Kidney (tissue), 14 donors: Measurements from ENCODE around the gene SLC7A9. TPM values are rescaled to one million over a fixed set of nuclear protein-coding genes. Genes with fewer than 3 reads are reported as not detected.

ENCODE experiments used
- DNase-seq, 5 donors: peaks; one replicate each; pipeline ENCODE4 v3.0.0-alpha.2; 2013 to 2020
- FAIRE-seq: peaks from 2 replicates; lab custom pipeline; 2012; peaks lifted over from hg19 to GRCh38; lab: Jason Lieb, UNC
- H3K27ac ChIP-seq, 2 donors: one replicate each; pipeline ENCODE4 v1.7.0; 2013; ENCODE audit warnings: low read depth in 2 of 2, low read length in 2 of 2, inconsistent platforms in 1 of 2
- H3K27me3 ChIP-seq: one replicate; pipeline ENCODE4 v1.7.1; 2013; ENCODE audit warnings: low read length, inconsistent platforms; ENCODE audit not compliant: control insufficient read depth, insufficient read depth
- H3K36me3 ChIP-seq, 3 donors: one replicate each; pipeline versions ENCODE4 v1.7.0 to v1.7.1; 2013; ENCODE audit warnings: low read length in 3 of 3, control low read depth in 1 of 3, inconsistent platforms in 1 of 3; ENCODE audit not compliant: insufficient read depth in 3 of 3, control insufficient read depth in 2 of 3
- H3K4me1 ChIP-seq, 3 donors: one replicate each; pipeline versions ENCODE4 v1.7.0 to v1.7.1; 2013; ENCODE audit warnings: low read length in 3 of 3, inconsistent platforms in 1 of 3, low read depth in 1 of 3; ENCODE audit not compliant: control insufficient read depth in 2 of 3, insufficient read depth in 2 of 3
- H3K4me3 ChIP-seq, 3 donors: one replicate each; pipeline versions ENCODE4 v1.7.0 to v1.8.1; 2013; ENCODE audit warnings: low read length in 3 of 3, control low read depth in 1 of 3, inconsistent platforms in 1 of 3
- H3K9ac ChIP-seq, 3 donors: one replicate each; pipeline versions ENCODE4 v1.7.0 to v1.7.1; 2013; ENCODE audit warnings: low read length in 3 of 3, control low read depth in 1 of 3, inconsistent platforms in 1 of 3
- H3K9me3 ChIP-seq, 3 donors: one replicate each; pipeline versions ENCODE4 v1.7.0 to v1.7.1; 2013; ENCODE audit warnings: low read length in 3 of 3, control low read depth in 1 of 3, inconsistent platforms in 1 of 3; ENCODE audit not compliant: control insufficient read depth in 2 of 3, insufficient read depth in 1 of 3
- CTCF ChIP-seq: IDR thresholded peaks from 3 replicates; pipeline ENCODE4 v1.5.1; 2012; ENCODE audit warnings: mild to moderate bottlenecking, moderate library complexity, borderline replicate concordance; ENCODE audit not compliant: insufficient read depth; ENCODE audit errors: extremely low read depth
- intact Hi-C: fragments of 100-400 bp; cut with DNase I; formaldehyde crosslinking; loops from one replicate; pipeline ENCODE4 v1.11.1; 2022
- polyA plus RNA-seq: library from polyadenylated mRNA; stranded (reverse); fragments of 350-450 nt; fragmentation: Illumina TruSeq; extraction: RNeasy Lipid Tissue Mini Kit (QIAGEN cat#74804); gene quantifications from one replicate; pipeline ENCODE4 v1.2.3, GENCODE V29; 2014; ENCODE audit warnings: low read depth, low replicate concordance; ENCODE audit not compliant: insufficient read depth
- total RNA-seq: library from RNA; stranded (reverse); fragmentation: NEBNext Ultra II Directional; extraction: Animal tissue kit (Norgen Biotek cat#: 25700); gene quantifications from one replicate; pipeline ENCODE4 v1.2.1, GENCODE V29; 2021
- donor health status: control.
- donor health status: control.
- donor health status: control.
- donor health status: control.
- donor health status: control.
- donor health status: DM: yes; HTN: yes; CAD: no.
- donor health status: Normal renal cell carcinoma (clear cell type).

SLC7A9 gene
- total and polyA plus RNA-seq, 2 donors from 2014 or later: 2.6 to 40.0 TPM

GRCh38 chr19:32866061-32866460 is 3.5 kb downstream of the SLC7A9 start:
- TF ChIP-seq CTCF: no peak
- H3K27me3 ChIP-seq: no peaks in the 10 kb centered on the region
- H3K4me3 ChIP-seq: peak overlapping the region in 1 of 3 donors; percentile 53
- H3K9me3 ChIP-seq: no peaks in the 10 kb centered on the region
- H3K27ac ChIP-seq: no peak overlapping the region
- H3K4me1 ChIP-seq: peaks cover 0 to 8% (median 0%) of the 10 kb centered on the region in 3 donors
- intact Hi-C loops: no loop called here
- DNase-seq (no peak), FAIRE-seq (no peak)
- no peak overlapping the region for H3K9ac ChIP-seq
- H3K36me3 ChIP-seq: no peaks in the 10 kb centered on the region

GRCh38 chr19:32865326-32865725 is 4.2 kb downstream of the SLC7A9 start:
- no peak for DNase-seq
- intact Hi-C loops: no loop called here

GRCh38 chr19:32864318-32865007 is 5.1 kb downstream of the SLC7A9 start:
- H3K4me1 ChIP-seq: no peaks in the 10 kb centered on the region
- no peak for FAIRE-seq
- no peak for DNase-seq
- no peak for TF ChIP-seq CTCF
- H3K9ac ChIP-seq: no peak overlapping the region
- intact Hi-C loops: no loop called here
- no peaks in the 10 kb centered on the region for H3K36me3 ChIP-seq
- H3K4me3 ChIP-seq: no peak overlapping the region
- H3K27me3 ChIP-seq: no peaks in the 10 kb centered on the region
- no peaks in the 10 kb centered on the region for H3K9me3 ChIP-seq
- H3K27ac ChIP-seq: no peak overlapping the region

More at GRCh38 chr19:32865326-32865725, 4.2 kb downstream of the SLC7A9 start:
- Histone ChIP-seq H3K27me3 (no peaks in the 10 kb centered on the region), H3K4me3 (no peak overlapping the region), H3K36me3 (no peaks in the 10 kb centered on the region), H3K4me1 (peaks cover 0 to 4% (median 0%) of the 10 kb centered on the region in 3 donors), H3K9me3 (no peaks in the 10 kb centered on the region), H3K27ac (no peak overlapping the region), H3K9ac (no peak overlapping the region)
- TF ChIP-seq CTCF: no peak
- FAIRE-seq: no peak

- no peak overlapping the region for H3K4me3 ChIP-seq
- no peaks in the 10 kb centered on the region for H3K36me3 ChIP-seq
- no peaks in the 10 kb centered on the region for H3K4me1 ChIP-seq
- H3K27me3 ChIP-seq: no peaks in the 10 kb centered on the region
- FAIRE-seq (no peak), DNase-seq (no peak)
- intact Hi-C loops: no loop called here
- no peaks in the 10 kb centered on the region for H3K9me3 ChIP-seq
- H3K9ac ChIP-seq: no peak overlapping the region
- H3K27ac ChIP-seq: no peak overlapping the region
- TF ChIP-seq CTCF: no peak
Measured at GRCh38 chr19:32863841-32864240, 5.7 kb downstream of the SLC7A9 start.
